ENCODE measurements around the gene STOML3. TPM values are rescaled to one million over a fixed set of nuclear protein-coding genes. Genes with fewer than 3 reads are reported as not detected.
A peak's percentile ranks its signal among the peaks of the same experiment; 100 is the strongest.

The STOML3 gene
- total RNA-seq, 1 donor from 2014 or later, result not detected

DNA sequence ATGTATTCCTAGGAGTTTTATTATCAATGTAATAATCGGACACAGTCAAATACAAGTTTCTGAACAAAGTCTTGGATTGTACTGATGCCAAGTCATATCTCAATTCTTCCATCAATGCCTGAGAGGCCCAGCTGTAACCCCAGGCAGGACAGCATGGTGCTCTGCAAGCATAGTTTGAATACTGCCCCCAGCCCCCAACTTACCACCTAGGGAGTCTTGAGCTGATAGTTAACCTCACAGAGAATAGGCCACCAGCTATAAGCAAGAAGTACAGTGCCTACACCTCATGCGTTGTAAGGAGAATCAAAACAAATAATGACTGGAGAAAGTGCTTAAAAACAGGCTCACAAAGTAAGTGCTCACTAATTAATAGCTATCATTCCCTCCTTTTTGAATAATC, 44.6 kb upstream of the STOML3 start:
- Mint-ChIP-seq H3K36me3 (ENCODE audit: low read depth, unreplicated experiment) (no peaks in the 10 kb centered on the region), H3K4me3 (ENCODE audit: unreplicated experiment) (peak overlapping the region; percentile 91), H3K27me3 (ENCODE audit: low read depth, unreplicated experiment) (no peaks in the 10 kb centered on the region), H3K27ac (ENCODE audit: unreplicated experiment) (no peak overlapping the region), H3K9me3 (ENCODE audit: unreplicated experiment) (no peaks in the 10 kb centered on the region), H3K4me1 (ENCODE audit: low read depth, unreplicated experiment) (peaks cover 14% of the 10 kb centered on the region)
- DNase-seq (ENCODE audit: low read depth) (no peak), FAIRE-seq (no peak)
- no peaks in the 10 kb centered on the region for H3K36me3 ChIP-seq (ENCODE audit: insufficient read depth, low read length)
- H3K27ac ChIP-seq (ENCODE audit: low read depth, low read length), result no peak overlapping the region
- peaks cover 30% of the 10 kb centered on the region for H4K20me1 ChIP-seq (ENCODE audit: insufficient read depth, low read length)
- H3K4me1 ChIP-seq (ENCODE audit: insufficient read depth, low read length), result peaks cover 3% of the 10 kb centered on the region
- no peak for TF ChIP-seq EZH2 (IDR thresholded peaks at IDR 0.05; ENCODE audit: insufficient read depth, low read length)
- no peak for TF ChIP-seq CTCF (IDR thresholded peaks at IDR 0.05; ENCODE audit: insufficient read depth, low read depth, low read length)
- H3K4me2 ChIP-seq (ENCODE audit: low read length), result peak overlapping the region; percentile 98
- H3K4me3 ChIP-seq (ENCODE audit: insufficient read depth, low read depth, low read length), result peak overlapping the region; percentile 96
- no peak overlapping the region for H2AFZ ChIP-seq (ENCODE audit: low read depth, low read length)
- H3K9me3 ChIP-seq (ENCODE audit: insufficient read depth, low read depth, low read length), result no peaks in the 10 kb centered on the region
- peak overlapping the region; percentile 87 for H3K9ac ChIP-seq (ENCODE audit: low read length)
- no peaks in the 10 kb centered on the region for H3K27me3 ChIP-seq (ENCODE audit: insufficient read depth, low read length)
- H3K79me2 ChIP-seq (ENCODE audit: insufficient read depth, low read length), result peaks cover 79% of the 10 kb centered on the region

GRCh38 chr13:39034085-39034484, 43.5 kb upstream of the STOML3 start:
- no peak overlapping the region for H3K4me2 ChIP-seq (ENCODE audit: low read length)

More at GRCh38 chr13:39034085-39034484, 43.5 kb upstream of the STOML3 start:
- Mint-ChIP-seq H3K4me1 (ENCODE audit: low read depth, unreplicated experiment) (peaks cover 14% of the 10 kb centered on the region), H3K27ac (ENCODE audit: unreplicated experiment) (no peak overlapping the region), H3K4me3 (ENCODE audit: unreplicated experiment) (no peak overlapping the region), H3K27me3 (ENCODE audit: low read depth, unreplicated experiment) (no peaks in the 10 kb centered on the region), H3K36me3 (ENCODE audit: low read depth, unreplicated experiment) (no peaks in the 10 kb centered on the region), H3K9me3 (ENCODE audit: unreplicated experiment) (no peaks in the 10 kb centered on the region)
- Histone ChIP-seq H3K27ac (ENCODE audit: low read depth, low read length) (no peak overlapping the region), H3K9me3 (ENCODE audit: insufficient read depth, low read depth, low read length) (no peaks in the 10 kb centered on the region), H3K79me2 (ENCODE audit: insufficient read depth, low read length) (peaks cover 79% of the 10 kb centered on the region), H3K9ac (ENCODE audit: low read length) (no peak overlapping the region), H3K4me1 (ENCODE audit: insufficient read depth, low read length) (peaks cover 3% of the 10 kb centered on the region), H3K27me3 (ENCODE audit: insufficient read depth, low read length) (no peaks in the 10 kb centered on the region), H3K36me3 (ENCODE audit: insufficient read depth, low read length) (no peaks in the 10 kb centered on the region), H2AFZ (ENCODE audit: low read depth, low read length) (no peak overlapping the region), H3K4me3 (ENCODE audit: insufficient read depth, low read depth, low read length) (no peak overlapping the region), H4K20me1 (ENCODE audit: insufficient read depth, low read length) (peaks cover 30% of the 10 kb centered on the region)
- FAIRE-seq, result no peak
- DNase-seq (ENCODE audit: low read depth), result no peak
- TF ChIP-seq EZH2 (IDR thresholded peaks at IDR 0.05; ENCODE audit: insufficient read depth, low read length) (no peak), CTCF (IDR thresholded peaks at IDR 0.05; ENCODE audit: insufficient read depth, low read depth, low read length) (no peak)
